Mesendoderm (in vitro differentiated cells): ENCODE measurements around the gene KCTD15.
"Not testable (repeated sequence)": the region's sequence is repeated elsewhere in the genome, so short reads cannot be mapped to it uniquely, and the experiment has no call there.

Experiments
- DNase-seq: peaks from one replicate; pipeline ENCODE4 v3.0.0; 2013
- H2AK5ac ChIP-seq: 2 replicates; pipeline ENCODE4 v1.6.1; 2013; ENCODE audit warnings: low read length, inconsistent platforms
- H2BK120ac ChIP-seq: 2 replicates; pipeline ENCODE4 v1.6.1; 2013; ENCODE audit warnings: low read depth, mild to moderate bottlenecking, low read length, moderate library complexity, mixed read lengths
- H2BK15ac ChIP-seq: replicated peaks from 2 replicates; pipeline ENCODE4 v1.6.1; 2013; ENCODE audit warnings: low read depth, mild to moderate bottlenecking, moderate library complexity
- H2BK5ac ChIP-seq: 2 replicates; pipeline ENCODE4 v1.6.1; 2013; ENCODE audit warnings: low read length, inconsistent platforms
- H3K18ac ChIP-seq: 2 replicates; pipeline ENCODE4 v1.6.1; 2013; ENCODE audit warnings: mild to moderate bottlenecking, low read length, mixed read lengths
- H3K23ac ChIP-seq: one replicate; pipeline ENCODE4 v1.6.1; 2013; ENCODE audit warnings: low read length
- H3K27ac ChIP-seq: 2 replicates; pipeline ENCODE4 v1.5.1; 2013; ENCODE audit warnings: low read depth, mild to moderate bottlenecking, inconsistent platforms, low read length, moderate library complexity
- H3K27me3 ChIP-seq: 2 replicates; pipeline ENCODE4 v1.6.1; 2013; ENCODE audit warnings: low read length, control low read depth, mild to moderate bottlenecking, inconsistent platforms; ENCODE audit not compliant: insufficient read depth, poor library complexity
- H3K36me3 ChIP-seq: 2 replicates; pipeline ENCODE4 v1.6.1; 2013; ENCODE audit warnings: low read length, inconsistent platforms; ENCODE audit not compliant: control insufficient read depth, insufficient read depth
- H3K4ac ChIP-seq: one replicate; pipeline ENCODE4 v1.6.1; 2013; ENCODE audit warnings: low read depth, mild to moderate bottlenecking, low read length, moderate library complexity
- H3K4me1 ChIP-seq: 2 replicates; pipeline ENCODE4 v1.6.1; 2013; ENCODE audit warnings: low read depth, low read length, inconsistent platforms; ENCODE audit not compliant: control insufficient read depth
- H3K4me2 ChIP-seq: 2 replicates; pipeline ENCODE4 v1.6.1; 2013; ENCODE audit warnings: low read length
- H3K4me3 ChIP-seq: 2 replicates; pipeline ENCODE4 v1.5.1; 2013; ENCODE audit warnings: mild to moderate bottlenecking, low read length
- H3K56ac ChIP-seq: one replicate; pipeline ENCODE4 v1.6.1; 2013; ENCODE audit warnings: low read length
- H3K79me1 ChIP-seq: 2 replicates; pipeline ENCODE4 v1.6.1; 2013; ENCODE audit warnings: low read length, inconsistent platforms
- H3K79me2 ChIP-seq: 2 replicates; pipeline ENCODE4 v1.6.1; 2013; ENCODE audit warnings: mild to moderate bottlenecking, low read length; ENCODE audit not compliant: control insufficient read depth, insufficient read depth
- H3K9ac ChIP-seq: 2 replicates; pipeline ENCODE4 v1.6.1; 2013; ENCODE audit warnings: low read length, inconsistent platforms
- H4K5ac ChIP-seq: one replicate; pipeline ENCODE4 v1.6.1; 2013; ENCODE audit warnings: low read length
- H4K8ac ChIP-seq: one replicate; pipeline ENCODE4 v1.6.1; 2013; ENCODE audit warnings: low read depth, mild to moderate bottlenecking, control low read depth, low read length, moderate library complexity
- WGBS: extraction: QIAGEN DNeasy Blood & Tissue Kit; methylation state at CpG from one replicate; pipeline ENCODE4 v1.1.7; 2013; ENCODE audit warnings: low lambda C conversion rate, missing lambda C conversion rate; ENCODE audit not compliant: insufficient coverage; ENCODE audit errors: extremely low coverage; 5-methylcytosine and 5-hydroxymethylcytosine counted together

Gene KCTD15

GRCh38 chr19:33813391-33814101 is 16.9 kb downstream of the KCTD15 start:
- no peak overlapping the region for H4K5ac ChIP-seq
- no peak overlapping the region for H4K8ac ChIP-seq
- no peak overlapping the region for H3K9ac ChIP-seq
- no peak overlapping the region for H3K56ac ChIP-seq
- no peak for DNase-seq
- no peak overlapping the region for H2BK120ac ChIP-seq
- H3K23ac ChIP-seq: no peak overlapping the region
- H3K4me1 ChIP-seq: no peaks in the 10 kb centered on the region
- H3K36me3 ChIP-seq: peaks cover 4% of the 10 kb centered on the region
- no peaks in the 10 kb centered on the region for H3K79me2 ChIP-seq
- H3K4ac ChIP-seq: no peak overlapping the region
- H3K27ac ChIP-seq: no peak overlapping the region
- H3K79me1 ChIP-seq: no peaks in the 10 kb centered on the region
- H2AK5ac ChIP-seq: no peak overlapping the region
- H3K27me3 ChIP-seq: no peaks in the 10 kb centered on the region
- H2BK5ac ChIP-seq: no peak overlapping the region
- no CpG with 5 or more reads among the region's 16 CpGs for WGBS
- no peak overlapping the region for H3K18ac ChIP-seq
- no peak overlapping the region for H2BK15ac ChIP-seq
- no peak overlapping the region for H3K4me3 ChIP-seq
- H3K4me2 ChIP-seq: no peak overlapping the region

GRCh38 chr19:33814181-33815165 is 17.8 kb downstream of the KCTD15 start:
- Histone ChIP-seq H3K79me2 (no peaks in the 10 kb centered on the region), H2BK120ac (no peak overlapping the region), H3K23ac (no peak overlapping the region), H3K79me1 (no peaks in the 10 kb centered on the region), H4K8ac (no peak overlapping the region), H3K4me1 (no peaks in the 10 kb centered on the region), H2AK5ac (no peak overlapping the region), H3K4me2 (no peak overlapping the region), H2BK5ac (no peak overlapping the region), H3K9ac (no peak overlapping the region), H3K18ac (no peak overlapping the region), H4K5ac (no peak overlapping the region), H3K56ac (no peak overlapping the region), H3K27ac (no peak overlapping the region), H3K27me3 (no peaks in the 10 kb centered on the region), H3K4ac (no peak overlapping the region), H3K36me3 (peaks cover 4% of the 10 kb centered on the region), H2BK15ac (no peak overlapping the region), H3K4me3 (no peak overlapping the region)
- DNase-seq: no peak
- WGBS: no CpG with 5 or more reads among the region's 21 CpGs

GRCh38 chr19:33815380-33816340 is 19.0 kb downstream of the KCTD15 start:
- Histone ChIP-seq H4K5ac (no peak overlapping the region), H3K4ac (no peak overlapping the region), H3K23ac (no peak overlapping the region), H3K79me1 (no peaks in the 10 kb centered on the region), H3K56ac (no peak overlapping the region), H4K8ac (no peak overlapping the region), H2BK5ac (no peak overlapping the region), H3K27me3 (no peaks in the 10 kb centered on the region), H3K9ac (no peak overlapping the region), H3K4me3 (no peak overlapping the region), H3K18ac (no peak overlapping the region), H3K36me3 (peaks cover 4% of the 10 kb centered on the region), H2BK15ac (no peak overlapping the region), H3K79me2 (no peaks in the 10 kb centered on the region), H2BK120ac (no peak overlapping the region), H3K27ac (no peak overlapping the region), H3K4me1 (no peaks in the 10 kb centered on the region), H2AK5ac (no peak overlapping the region), H3K4me2 (no peak overlapping the region)
- DNase-seq: no peak
- no CpG with 5 or more reads among the region's 15 CpGs for WGBS

GRCh38 chr19:33818411-33818810 is 21.7 kb downstream of the KCTD15 start:
- Histone ChIP-seq H3K4me1 (no peaks in the 10 kb centered on the region), H3K36me3 (no peaks in the 10 kb centered on the region), H3K27me3 (no peaks in the 10 kb centered on the region), H4K8ac (no peak overlapping the region), H3K4ac (no peak overlapping the region), H3K23ac (no peak overlapping the region), H2BK15ac (no peak overlapping the region), H3K4me3 (no peak overlapping the region), H3K56ac (no peak overlapping the region), H2BK120ac (no peak overlapping the region), H2BK5ac (no peak overlapping the region), H2AK5ac (no peak overlapping the region), H3K9ac (no peak overlapping the region), H3K79me2 (no peaks in the 10 kb centered on the region), H4K5ac (no peak overlapping the region), H3K27ac (no peak overlapping the region), H3K18ac (no peak overlapping the region), H3K79me1 (no peaks in the 10 kb centered on the region), H3K4me2 (no peak overlapping the region)
- WGBS: no CpG with 5 or more reads among the region's 4 CpGs
- DNase-seq: no peak

- H3K4me3 ChIP-seq, DNase-seq, H3K18ac ChIP-seq, H3K27ac ChIP-seq, H2BK5ac ChIP-seq, H3K4me1 ChIP-seq, H4K8ac ChIP-seq, H3K36me3 ChIP-seq, H4K5ac ChIP-seq, H3K56ac ChIP-seq, H2AK5ac ChIP-seq, H2BK120ac ChIP-seq, H3K23ac ChIP-seq, H3K27me3 ChIP-seq, H3K9ac ChIP-seq, H3K79me1 ChIP-seq, H3K4ac ChIP-seq, H3K79me2 ChIP-seq, H2BK15ac ChIP-seq, H3K4me2 ChIP-seq: not testable (repeated sequence)
- no CpG with 5 or more reads among the region's 7 CpGs for WGBS
Observed at GRCh38 chr19:33819078-33819477, 22.4 kb downstream of the KCTD15 start.
